AG09309 (cell line): ENCODE data around the gene NDUFA5.

Source experiments
- DNase-seq: peaks from one replicate; pipeline ENCODE4 v3.0.0-alpha.2; 2010; ENCODE audit warnings: low read depth
- H3K4me3 ChIP-seq: 2 replicates; pipeline ENCODE4 v1.5.1; 2011; ENCODE audit warnings: mild to moderate bottlenecking, low read depth, low read length, moderate library complexity; ENCODE audit not compliant: control insufficient read depth
- TF ChIP-seq, protein P1 (sequence below): IDR thresholded peaks from 2 replicates; pipeline ENCODE4 v1.5.1; 2011; ENCODE audit warnings: mild to moderate bottlenecking, low read depth, low read length, inconsistent platforms; ENCODE audit not compliant: insufficient read depth, control insufficient read depth; ENCODE audit errors: missing control alignments

The NDUFA5 gene

DNA sequence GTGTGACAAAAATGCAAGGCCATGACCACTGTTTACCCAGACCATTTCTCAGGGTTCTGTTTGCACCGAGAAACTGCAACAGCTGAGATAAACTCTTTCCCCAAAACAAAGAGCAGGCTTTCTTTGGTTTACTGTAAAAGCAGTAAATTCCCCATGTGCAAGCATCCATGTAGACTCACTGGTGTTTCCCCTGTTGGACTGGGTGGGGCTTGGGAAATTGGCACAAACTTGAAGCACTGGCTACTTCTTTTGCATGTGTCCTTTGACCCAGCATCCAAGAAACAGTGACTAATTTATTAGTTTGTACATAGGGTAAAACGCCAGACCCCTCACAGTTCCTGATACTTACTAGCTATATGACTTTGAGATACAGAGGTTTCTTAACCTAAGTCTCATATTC lies 35.6 kb downstream of the NDUFA5 start:
- TF ChIP-seq, protein P1, sequence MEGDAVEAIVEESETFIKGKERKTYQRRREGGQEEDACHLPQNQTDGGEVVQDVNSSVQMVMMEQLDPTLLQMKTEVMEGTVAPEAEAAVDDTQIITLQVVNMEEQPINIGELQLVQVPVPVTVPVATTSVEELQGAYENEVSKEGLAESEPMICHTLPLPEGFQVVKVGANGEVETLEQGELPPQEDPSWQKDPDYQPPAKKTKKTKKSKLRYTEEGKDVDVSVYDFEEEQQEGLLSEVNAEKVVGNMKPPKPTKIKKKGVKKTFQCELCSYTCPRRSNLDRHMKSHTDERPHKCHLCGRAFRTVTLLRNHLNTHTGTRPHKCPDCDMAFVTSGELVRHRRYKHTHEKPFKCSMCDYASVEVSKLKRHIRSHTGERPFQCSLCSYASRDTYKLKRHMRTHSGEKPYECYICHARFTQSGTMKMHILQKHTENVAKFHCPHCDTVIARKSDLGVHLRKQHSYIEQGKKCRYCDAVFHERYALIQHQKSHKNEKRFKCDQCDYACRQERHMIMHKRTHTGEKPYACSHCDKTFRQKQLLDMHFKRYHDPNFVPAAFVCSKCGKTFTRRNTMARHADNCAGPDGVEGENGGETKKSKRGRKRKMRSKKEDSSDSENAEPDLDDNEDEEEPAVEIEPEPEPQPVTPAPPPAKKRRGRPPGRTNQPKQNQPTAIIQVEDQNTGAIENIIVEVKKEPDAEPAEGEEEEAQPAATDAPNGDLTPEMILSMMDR: no peak
- H3K4me3 ChIP-seq: no peak overlapping the region
- no peak for DNase-seq

DNA sequence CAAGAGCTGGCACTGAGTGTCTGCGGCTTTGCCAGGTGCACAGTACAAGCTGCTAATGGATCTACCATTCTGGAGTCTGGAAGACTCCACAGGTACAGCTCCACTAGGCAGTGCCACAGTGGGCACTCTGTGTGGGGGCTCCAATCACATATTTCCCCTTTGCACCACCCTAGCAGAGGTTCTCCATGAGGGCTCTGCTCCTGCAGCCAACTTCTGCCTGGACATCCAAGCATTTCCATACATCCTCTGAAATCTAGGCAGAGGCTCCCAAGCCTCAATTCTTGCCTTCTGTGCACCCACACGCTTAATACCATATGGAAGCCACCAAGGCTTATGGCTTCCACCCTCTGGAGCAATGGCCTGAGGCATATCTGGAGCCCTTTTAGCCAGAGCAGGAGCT lies 52.4 kb downstream of the NDUFA5 start:
- TF ChIP-seq, protein P1: no peak
- no peak overlapping the region for H3K4me3 ChIP-seq

DNA sequence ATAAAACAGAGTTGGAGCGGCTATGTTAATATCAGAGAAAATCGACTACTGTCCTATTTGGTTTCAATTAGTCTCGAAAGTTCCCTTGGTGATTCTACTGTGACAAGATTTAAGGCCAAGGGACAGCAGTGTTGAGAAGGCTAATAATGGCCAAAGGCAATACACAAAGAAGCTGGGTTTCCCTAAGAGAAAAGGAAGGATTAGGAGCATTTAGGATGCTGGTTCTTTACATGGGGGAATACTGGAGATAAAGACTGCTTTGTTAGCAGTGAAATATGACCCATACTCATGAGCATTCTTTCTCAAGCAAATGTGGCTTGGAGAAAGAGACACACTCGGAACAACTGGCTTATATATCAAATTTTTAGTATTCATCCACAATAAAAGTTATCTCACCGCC lies 55.4 kb downstream of the NDUFA5 start:
- no peak for DNase-seq
- H3K4me3 ChIP-seq: no peak overlapping the region
- TF ChIP-seq, protein P1: no peak

More for the DNA sequence above, 52.4 kb downstream of the NDUFA5 start:
- DNase-seq: no peak

DNA sequence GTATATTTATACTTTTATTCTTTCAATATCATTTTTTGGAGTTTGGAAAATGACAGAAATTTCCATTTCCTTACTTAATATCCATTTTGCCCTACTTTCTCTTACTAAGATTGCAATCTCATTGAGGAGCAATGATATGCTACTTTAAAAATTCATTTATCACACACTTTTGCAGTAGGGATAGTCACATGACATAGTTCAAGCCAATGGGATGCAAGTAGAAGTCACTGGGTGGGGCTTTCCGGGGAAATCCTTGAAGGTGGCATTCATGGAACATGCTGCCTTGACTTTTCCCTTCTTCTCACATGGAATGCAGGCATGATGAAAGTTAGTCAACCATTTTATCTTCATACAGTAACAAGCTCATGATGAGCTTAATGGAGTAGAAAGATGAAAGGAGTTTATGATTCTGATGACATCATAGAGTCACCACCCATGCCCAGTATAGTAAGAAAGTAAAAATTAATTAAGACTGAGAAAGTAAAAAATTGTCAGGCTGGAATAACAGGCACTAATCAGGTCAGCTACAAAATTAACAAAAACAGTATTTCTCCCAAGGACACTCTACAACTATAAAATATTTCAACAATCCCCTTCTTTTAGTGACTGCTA lies 56.6 kb downstream of the NDUFA5 start:
- TF ChIP-seq, protein P1: no peak
- H3K4me3 ChIP-seq: no peak overlapping the region
- no peak for DNase-seq

GRCh38 chr7:123499211-123499970 lies 58.2 kb downstream of the NDUFA5 start:
- TF ChIP-seq, protein P1: no peak
- no peak for DNase-seq
- H3K4me3 ChIP-seq: no peak overlapping the region

DNA sequence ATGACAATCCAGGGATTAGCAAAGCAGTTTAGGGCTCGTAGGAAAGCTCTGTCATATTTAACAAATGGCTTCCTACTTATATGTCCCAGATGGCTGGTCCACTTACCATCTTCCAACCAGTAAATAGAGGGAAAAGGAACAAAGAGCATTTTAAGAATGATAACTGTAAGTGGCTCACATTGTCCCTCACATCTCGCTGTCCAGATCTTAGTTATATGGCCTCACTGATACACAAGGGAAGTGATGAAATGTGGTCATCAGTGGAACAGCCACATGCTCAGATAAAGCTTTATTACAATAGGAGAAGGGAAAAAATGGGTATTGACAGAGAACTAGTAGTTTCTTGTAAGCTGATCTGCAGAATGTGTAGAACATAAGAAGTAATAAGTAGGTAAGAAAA lies 59.0 kb downstream of the NDUFA5 start:
- DNase-seq: no peak
- TF ChIP-seq, protein P1: no peak
- H3K4me3 ChIP-seq: no peak overlapping the region
